ENCODE measurements around the gene ADK. TPM values are rescaled to one million over a fixed set of nuclear protein-coding genes. Genes with fewer than 3 reads are reported as not detected.

Gene ADK
- total and polyA plus RNA-seq, 2 donors (not counting 3 experiments of a cell fraction or from before 2014, with no cell fraction given): 11.7 to 46.5 TPM

- intact Hi-C loops (cut with micrococcal nuclease) (no loop called here), dilution Hi-C loops (cut with MboI; ENCODE audit: extremely low pct_ligation_motif_present, low sequenced_read_pairs) (no loop called here)
- CTCF ChIA-PET: interaction anchor here (1.7 kb wide), 1 partner anchor 20 kb away, joined by 3 read pairs; no protein-coding TSS in a partner anchor
- H3K4me1 ChIP-seq (ENCODE audit: control insufficient read depth, extremely low read depth, insufficient read depth, low read length): peaks cover 5% of the 10 kb centered on the region
- no peak overlapping the region for H3K4me3 ChIP-seq (replicated peaks in 1 of 3; ENCODE audit: insufficient read depth in 1 of 3, low read depth in 1 of 3, low read length in 3 of 3)
- BruUV-seq (replicated peaks): no TSS peak
- no peaks in the 10 kb centered on the region for H4K20me1 ChIP-seq (replicated peaks; ENCODE audit: control insufficient read depth, extremely low read depth, insufficient read depth, low read length)
- H3K79me2 ChIP-seq (ENCODE audit: control insufficient read depth, insufficient read depth, low read length): peaks cover 9% of the 10 kb centered on the region
- TF ChIP-seq GATA2 (IDR thresholded peaks at IDR 0.05; ENCODE audit: insufficient read depth, insufficient read length, low read depth, low read length): no peak
- TF ChIP-seq POLR2AphosphoS5 (IDR thresholded peaks at IDR 0.05; ENCODE audit: insufficient read depth, low read depth, low read length): no peak
- no peak for TF ChIP-seq MYC (IDR thresholded peaks at IDR 0.05; ENCODE audit: low read depth, low read length)
- no peak for TF ChIP-seq EZH2 (IDR thresholded peaks at IDR 0.05; ENCODE audit: borderline replicate concordance, low read depth, low read length, severe bottlenecking)
- no peak for TF ChIP-seq POLR2A (IDR thresholded peaks at IDR 0.05; ENCODE audit: low read depth, low read length)
- no peak for TF ChIP-seq JUN (IDR thresholded peaks at IDR 0.05; ENCODE audit: borderline replicate concordance, insufficient read depth, insufficient read length, low read depth)
- TF ChIP-seq CTCF (IDR thresholded peaks at IDR 0.05; ENCODE audit: extremely low read depth in 1 of 2, insufficient read depth in 1 of 2, low read depth in 1 of 2, low read length in 2 of 2): no peak
- TF ChIP-seq MAX (IDR thresholded peaks at IDR 0.05; ENCODE audit: insufficient read depth, insufficient read length): no peak
- no peak for TF ChIP-seq FOS (IDR thresholded peaks at IDR 0.05; ENCODE audit: borderline replicate concordance, insufficient read depth, low read length)
- DNase-seq (ENCODE audit: low read depth, low spot score) (no peak), FAIRE-seq (no peak)
- H3K36me3 ChIP-seq (ENCODE audit: control insufficient read depth in 2 of 2, extremely low read depth in 1 of 2, insufficient read depth in 2 of 2, low read length in 2 of 2): peaks cover 55 to 61% of the 10 kb centered on the region in 2 experiments
- H3K9me3 ChIP-seq (replicated peaks; ENCODE audit: control insufficient read depth, insufficient read depth, low read length): no peaks in the 10 kb centered on the region
- no peak overlapping the region for H2AFZ ChIP-seq (ENCODE audit: low read depth, low read length)
- H3K9me1 ChIP-seq (replicated peaks; ENCODE audit: control insufficient read depth, extremely low read depth, insufficient read depth, low read length): no peaks in the 10 kb centered on the region
- H3K27ac ChIP-seq (ENCODE audit: insufficient read depth, low read depth, low read length): no peak overlapping the region
- POLR2A ChIA-PET: no interaction called here
- no peaks in the 10 kb centered on the region for H3K27me3 ChIP-seq (ENCODE audit: control insufficient read depth in 2 of 2, insufficient read depth in 2 of 2, low read length in 2 of 2)
- H3K9ac ChIP-seq (replicated peaks; ENCODE audit: extremely low read depth, insufficient read depth, low read length): no peak overlapping the region
- H3K4me2 ChIP-seq (ENCODE audit: insufficient read depth, low read length): no peak overlapping the region
Measured at GRCh38 chr10:74114041-74114448, 37.0 kb upstream of the ADK start.

Data from endothelial cell of umbilical vein (primary cell).